Type B pancreatic cell (in vitro differentiated cells): Measurements from ENCODE around the gene CSNK1G2. TPM values are rescaled to one million over a fixed set of nuclear protein-coding genes. Genes with fewer than 3 reads are reported as not detected.

ENCODE experiments used
- DNase-seq: peaks from one replicate; pipeline ENCODE4 v3.0.0; 2021; ENCODE audit warnings: mixed read lengths; ENCODE audit not compliant: unreplicated experiment; ENCODE audit errors: extremely low spot score
- H3K27ac Mint-ChIP-seq: 2 replicates; pipeline ENCODE4 v1.8.0; 2021; ENCODE audit warnings: mild to moderate bottlenecking, mixed read lengths
- H3K27me3 Mint-ChIP-seq: 2 replicates; pipeline ENCODE4 v1.8.0; 2021; ENCODE audit warnings: mixed read lengths
- H3K36me3 Mint-ChIP-seq: 2 replicates; pipeline ENCODE4 v1.8.0; 2021; ENCODE audit warnings: mixed read lengths
- H3K4me1 Mint-ChIP-seq: one replicate; pipeline ENCODE4 v1.8.0; 2021; ENCODE audit warnings: mixed read lengths; ENCODE audit not compliant: unreplicated experiment
- H3K4me3 Mint-ChIP-seq: 2 replicates; pipeline ENCODE4 v1.8.0; 2021; ENCODE audit warnings: mild to moderate bottlenecking, mixed read lengths
- H3K9me3 Mint-ChIP-seq: 2 replicates; pipeline ENCODE4 v1.8.0; 2021; ENCODE audit warnings: mixed read lengths
- total RNA-seq: library from RNA; stranded (reverse); gene quantifications from 2 replicates; pipeline ENCODE4 v1.2.1, GENCODE V29; 2021; ENCODE audit warnings: low replicate concordance
- TF ChIP-seq, protein P1 (sequence below): fragments of 200-600 bp; sonication (generic); conservative IDR thresholded peaks from 2 replicates; pipeline ENCODE4 v1.5.0; 2021; ENCODE audit warnings: antibody characterized with exemption, mild to moderate bottlenecking

Gene CSNK1G2
- total RNA-seq, 1 donor from 2014 or later: 71.6 TPM

DNA sequence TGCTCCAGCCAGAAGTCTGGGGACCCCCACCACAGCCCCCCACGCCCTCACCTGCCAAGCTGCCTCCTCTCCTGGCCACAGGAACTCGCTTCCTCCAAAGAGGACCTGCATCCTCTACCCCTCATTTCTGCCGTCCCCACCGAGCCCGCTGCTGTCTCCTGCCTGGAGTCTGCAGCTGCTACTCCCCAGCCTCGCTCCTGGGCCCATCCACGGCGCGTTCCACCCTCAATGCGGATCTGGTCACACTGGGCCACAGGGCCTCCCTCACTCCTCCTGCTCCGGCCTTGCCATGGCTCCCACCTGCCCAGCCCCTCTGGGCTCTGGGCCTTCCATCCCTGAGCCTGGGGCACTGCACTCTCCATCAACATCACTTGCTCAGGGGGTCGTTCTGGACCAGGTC is 70.2 kb downstream of the CSNK1G2 start:
- Mint-ChIP-seq H3K4me3 (peak overlapping the region; percentile 69), H3K27ac (peak overlapping the region; percentile 39), H3K4me1 (no peaks in the 10 kb centered on the region)

DNA sequence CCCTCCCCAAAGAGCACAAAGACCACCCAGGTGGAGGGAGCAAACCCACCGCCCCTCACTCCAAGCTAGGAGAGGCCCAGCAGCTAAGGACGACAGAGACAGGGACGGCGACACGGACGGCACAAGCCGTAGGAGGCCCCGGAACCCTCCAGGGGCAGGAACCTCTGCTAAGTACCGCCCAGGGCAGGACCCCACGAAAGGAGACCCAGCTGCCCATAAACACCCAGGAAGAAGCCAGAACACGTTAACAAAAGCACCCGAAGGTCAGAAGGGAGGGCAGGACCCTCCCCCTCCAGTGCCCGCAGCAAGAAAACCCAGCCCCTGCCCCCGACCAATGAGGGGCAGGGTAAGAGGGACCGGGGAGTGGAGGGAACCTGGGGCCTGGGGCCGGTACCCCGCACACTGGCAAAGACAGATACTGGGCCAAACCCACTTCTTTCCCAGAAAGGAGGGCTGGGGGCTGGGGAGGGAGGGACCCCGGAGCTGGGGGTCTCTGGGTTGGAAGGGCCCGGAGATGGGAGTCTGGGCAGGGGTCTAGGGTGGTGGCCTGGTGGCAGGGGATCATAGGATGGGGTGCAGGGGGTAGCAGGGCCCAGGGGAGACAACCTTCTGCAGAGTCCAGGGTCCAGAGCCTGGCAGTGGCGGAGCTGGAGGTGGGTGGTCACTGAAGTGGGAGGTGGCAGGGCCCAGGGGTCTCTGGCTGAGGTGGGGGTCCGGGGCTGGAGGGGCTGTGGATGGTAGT is 72.1 kb downstream of the CSNK1G2 start:
- no peak overlapping the region for H3K27ac Mint-ChIP-seq

More for the DNA sequence above, 70.2 kb downstream of the CSNK1G2 start:
- no peaks in the 10 kb centered on the region for H3K27me3 Mint-ChIP-seq
- TF ChIP-seq, protein P1, sequence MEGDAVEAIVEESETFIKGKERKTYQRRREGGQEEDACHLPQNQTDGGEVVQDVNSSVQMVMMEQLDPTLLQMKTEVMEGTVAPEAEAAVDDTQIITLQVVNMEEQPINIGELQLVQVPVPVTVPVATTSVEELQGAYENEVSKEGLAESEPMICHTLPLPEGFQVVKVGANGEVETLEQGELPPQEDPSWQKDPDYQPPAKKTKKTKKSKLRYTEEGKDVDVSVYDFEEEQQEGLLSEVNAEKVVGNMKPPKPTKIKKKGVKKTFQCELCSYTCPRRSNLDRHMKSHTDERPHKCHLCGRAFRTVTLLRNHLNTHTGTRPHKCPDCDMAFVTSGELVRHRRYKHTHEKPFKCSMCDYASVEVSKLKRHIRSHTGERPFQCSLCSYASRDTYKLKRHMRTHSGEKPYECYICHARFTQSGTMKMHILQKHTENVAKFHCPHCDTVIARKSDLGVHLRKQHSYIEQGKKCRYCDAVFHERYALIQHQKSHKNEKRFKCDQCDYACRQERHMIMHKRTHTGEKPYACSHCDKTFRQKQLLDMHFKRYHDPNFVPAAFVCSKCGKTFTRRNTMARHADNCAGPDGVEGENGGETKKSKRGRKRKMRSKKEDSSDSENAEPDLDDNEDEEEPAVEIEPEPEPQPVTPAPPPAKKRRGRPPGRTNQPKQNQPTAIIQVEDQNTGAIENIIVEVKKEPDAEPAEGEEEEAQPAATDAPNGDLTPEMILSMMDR: no peak
- peaks cover 14% of the 10 kb centered on the region for H3K36me3 Mint-ChIP-seq
- no peak for DNase-seq
- no peaks in the 10 kb centered on the region for H3K9me3 Mint-ChIP-seq

DNA sequence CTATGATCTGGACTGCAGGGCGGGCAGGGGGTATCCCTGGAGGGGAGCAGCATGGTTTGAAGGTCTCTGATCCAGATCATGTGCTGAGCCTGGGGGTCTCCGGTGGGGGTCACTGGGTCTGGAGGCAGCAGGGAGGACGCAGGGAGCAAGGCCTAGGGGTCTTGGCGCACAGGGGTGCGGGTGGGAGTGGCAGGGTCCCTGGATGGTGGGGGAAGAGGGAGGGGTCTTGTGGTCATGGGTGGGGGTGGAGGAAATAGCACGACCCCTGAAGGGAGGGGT is 72.7 kb downstream of the CSNK1G2 start:
- H3K27me3 Mint-ChIP-seq: no peaks in the 10 kb centered on the region
- H3K9me3 Mint-ChIP-seq: no peaks in the 10 kb centered on the region
- peak overlapping the region; percentile 55 for H3K4me3 Mint-ChIP-seq
- no peaks in the 10 kb centered on the region for H3K4me1 Mint-ChIP-seq
- H3K36me3 Mint-ChIP-seq: peaks cover 14% of the 10 kb centered on the region
- no peak for DNase-seq
- TF ChIP-seq, protein P1: no peak
- no peak overlapping the region for H3K27ac Mint-ChIP-seq

More for the DNA sequence above, 72.1 kb downstream of the CSNK1G2 start:
- H3K4me3 Mint-ChIP-seq: peak overlapping the region; percentile 71
- H3K36me3 Mint-ChIP-seq: peaks cover 14% of the 10 kb centered on the region
- no peaks in the 10 kb centered on the region for H3K27me3 Mint-ChIP-seq
- no peaks in the 10 kb centered on the region for H3K9me3 Mint-ChIP-seq
- no peaks in the 10 kb centered on the region for H3K4me1 Mint-ChIP-seq
- TF ChIP-seq, protein P1: no peak
- no peak for DNase-seq

DNA sequence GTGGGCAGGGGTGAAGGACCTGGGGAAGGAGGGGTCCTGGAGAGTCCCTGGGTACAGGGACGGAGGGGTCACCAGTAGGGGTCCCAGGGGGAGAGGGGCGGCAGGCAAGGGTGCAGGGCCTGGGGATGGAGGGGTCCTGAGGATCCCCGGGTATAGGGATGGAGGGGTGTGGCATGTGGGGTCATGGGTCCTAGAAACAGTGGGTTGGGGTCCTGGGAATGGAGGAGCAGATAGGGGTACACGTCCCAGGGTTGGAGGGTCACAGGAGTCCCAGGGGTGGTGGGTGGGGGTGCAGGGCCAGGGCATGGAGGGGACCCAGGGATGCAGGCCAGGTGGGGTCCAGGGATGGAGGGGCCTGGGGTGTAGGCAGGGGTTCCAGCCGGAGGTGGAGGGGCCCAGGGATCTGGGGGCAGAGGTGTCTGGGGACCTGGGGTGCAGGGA is 73.2 kb downstream of the CSNK1G2 start:
- no peak for DNase-seq
- no peaks in the 10 kb centered on the region for H3K9me3 Mint-ChIP-seq
- no peak overlapping the region for H3K4me3 Mint-ChIP-seq
- H3K27ac Mint-ChIP-seq: no peak overlapping the region
- H3K27me3 Mint-ChIP-seq: no peaks in the 10 kb centered on the region
- TF ChIP-seq, protein P1: no peak
- H3K4me1 Mint-ChIP-seq: no peaks in the 10 kb centered on the region
- H3K36me3 Mint-ChIP-seq: peaks cover 14% of the 10 kb centered on the region

DNA sequence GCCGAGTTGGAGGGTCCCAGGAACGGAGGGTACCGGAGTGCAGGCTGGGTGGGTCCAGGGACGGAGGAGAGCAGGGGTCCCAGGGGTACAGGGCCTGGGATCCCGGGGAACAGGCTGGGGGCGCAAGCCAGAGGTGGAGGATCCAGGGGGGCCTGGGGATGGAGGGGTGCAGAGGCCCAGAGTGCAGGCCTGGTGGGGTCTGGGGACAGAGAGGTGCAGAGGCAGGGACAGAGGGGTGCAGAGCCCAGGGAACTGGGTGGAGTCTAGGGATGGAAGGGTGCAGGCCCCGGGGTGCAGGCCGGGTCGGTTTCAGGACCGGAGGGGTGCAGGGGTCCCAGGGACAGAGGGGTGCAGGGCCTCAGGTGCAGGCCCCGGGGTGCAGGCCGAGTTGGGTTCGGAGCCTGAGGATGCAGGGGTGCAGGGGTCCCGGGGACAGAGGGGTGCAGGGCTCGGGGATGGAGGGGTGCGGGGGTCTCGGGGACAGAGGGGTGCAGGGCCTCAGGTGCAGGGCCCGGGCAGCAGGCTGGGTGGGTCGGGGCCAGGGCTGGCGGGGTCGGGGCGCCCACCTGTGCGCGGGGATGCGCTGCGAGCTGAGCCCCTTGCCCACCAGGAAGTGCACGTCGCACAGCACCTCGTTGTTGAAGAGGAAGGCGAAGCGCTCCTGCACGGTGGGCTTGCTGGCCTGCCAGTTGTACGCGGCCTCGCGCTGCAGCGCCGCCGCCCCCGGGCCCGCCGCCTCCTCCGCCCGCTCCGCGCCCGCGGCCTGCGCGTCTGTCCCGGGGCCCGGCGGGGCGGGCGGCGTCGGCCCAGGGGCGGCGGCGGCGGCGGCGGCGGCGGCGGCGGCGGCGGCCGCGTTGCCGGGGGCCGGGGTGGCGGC is 74.0 kb downstream of the CSNK1G2 start:
- Mint-ChIP-seq H3K27me3 (no peaks in the 10 kb centered on the region), H3K4me3 (peak overlapping the region; percentile 68), H3K36me3 (peaks cover 14% of the 10 kb centered on the region), H3K4me1 (no peaks in the 10 kb centered on the region), H3K9me3 (no peaks in the 10 kb centered on the region), H3K27ac (no peak overlapping the region)
- DNase-seq: no peak
- TF ChIP-seq, protein P1: no peak
